RWPE1 (cell line): ENCODE data around the gene CDK5R2.

ENCODE experiments used
- CTCF ChIA-PET: fragments of 350-600 bp; sonication (Branson Sonifier 250); formaldehyde crosslinking; extraction: SDS; loops from one replicate; lab custom pipeline; 2021; lab: Yijun Ruan, JAX
- POLR2A ChIA-PET: fragments of 400-600 bp; formaldehyde crosslinking; extraction: SDS; loops from one replicate; lab custom pipeline; 2020; ENCODE audit warnings: antibody characterized with exemption; ENCODE audit not compliant: low non-redundant PET; lab: Yijun Ruan, JAX
- DNase-seq: peaks from one replicate; pipeline ENCODE4 v3.0.0; 2012; ENCODE audit warnings: low spot score
- H3K27ac ChIP-seq: fragments of 450-650 bp; 2 replicates; pipeline ENCODE4 v1.5.1; 2017
- CTCF ChIP-seq: fragments of 450-650 bp; conservative IDR thresholded peaks from 2 replicates; pipeline ENCODE4 v1.5.1; 2017; ENCODE audit warnings: low read depth, mild to moderate bottlenecking

Gene CDK5R2

DNA sequence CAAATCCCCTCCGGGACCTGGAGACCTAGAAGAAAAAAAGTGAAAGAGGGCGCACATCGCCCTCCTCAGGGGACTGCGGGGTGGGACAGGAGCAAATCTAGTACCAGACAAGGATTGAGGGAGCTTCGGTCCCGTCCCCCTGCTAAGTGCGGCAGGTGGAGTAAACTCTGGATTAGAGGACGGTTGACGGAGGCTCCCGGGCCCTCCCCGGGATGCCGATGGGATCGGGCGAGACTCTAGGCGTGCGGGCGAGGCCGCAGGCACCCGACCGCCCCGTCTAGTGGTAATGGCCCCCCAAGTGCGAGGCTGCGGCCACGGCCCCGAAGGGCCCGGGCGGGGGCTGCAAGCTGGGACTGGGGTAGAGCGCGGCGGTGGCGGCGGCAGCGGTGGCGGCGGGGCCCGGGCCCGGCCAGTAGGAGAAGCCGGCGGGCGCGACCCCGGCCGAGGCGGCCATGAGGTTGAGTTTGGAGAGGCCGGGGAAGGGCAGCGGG, 22.0 kb downstream of the CDK5R2 start:
- POLR2A ChIA-PET = no interaction called here
- TF ChIP-seq CTCF = no peak
- CTCF ChIA-PET = interaction anchor here (0.6 to 3.2 kb wide), 9 partner anchors 13 to 887 kb away, joined by 3 to 21 read pairs (median 4); partner anchors contain the start of gene CDK5R2
- DNase-seq = no peak
- H3K27ac ChIP-seq = no peak overlapping the region

DNA sequence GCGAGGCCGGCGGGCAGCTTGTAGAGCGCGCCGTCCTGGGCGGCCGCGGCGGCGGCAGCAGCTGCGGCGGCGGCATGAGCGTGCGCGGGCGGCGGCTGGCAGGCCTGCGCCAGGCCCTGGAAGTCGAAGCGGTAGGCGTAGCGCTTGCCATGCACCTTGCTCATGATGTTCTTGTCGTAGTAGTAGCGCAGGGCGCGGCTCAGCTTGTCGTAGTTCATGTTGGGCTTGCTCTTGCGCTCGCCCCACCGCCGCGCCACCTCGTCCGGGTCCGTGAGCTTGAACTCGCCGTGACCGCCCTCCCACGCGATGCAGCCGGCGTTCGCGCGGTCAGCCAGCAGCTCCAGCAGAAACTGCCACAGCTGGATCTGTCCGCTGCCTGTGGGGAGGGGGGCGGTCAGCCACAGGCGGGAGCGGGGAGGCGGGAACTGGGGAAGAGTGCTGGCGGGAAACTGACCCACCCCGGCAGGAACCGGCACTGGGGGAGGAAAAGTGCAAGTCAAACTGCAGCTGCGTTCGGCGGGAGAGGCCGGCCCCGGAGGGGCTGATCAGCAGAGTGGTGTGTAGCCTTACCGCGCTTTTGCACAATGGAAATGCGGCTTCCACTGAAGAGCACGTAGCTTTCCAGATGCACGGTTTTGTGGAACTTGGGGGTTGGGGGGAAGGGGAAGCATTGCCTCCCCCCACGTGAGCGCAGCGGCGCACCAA, 22.6 kb downstream of the CDK5R2 start:
- ChIA-PET POLR2A (no interaction called here), CTCF (interaction anchor here (0.6 to 3.2 kb wide), 9 partner anchors 13 to 887 kb away, joined by 3 to 21 read pairs (median 4); partner anchors contain the start of gene CDK5R2)
- H3K27ac ChIP-seq = no peak overlapping the region
- DNase-seq = no peak
- no peak for TF ChIP-seq CTCF

DNA sequence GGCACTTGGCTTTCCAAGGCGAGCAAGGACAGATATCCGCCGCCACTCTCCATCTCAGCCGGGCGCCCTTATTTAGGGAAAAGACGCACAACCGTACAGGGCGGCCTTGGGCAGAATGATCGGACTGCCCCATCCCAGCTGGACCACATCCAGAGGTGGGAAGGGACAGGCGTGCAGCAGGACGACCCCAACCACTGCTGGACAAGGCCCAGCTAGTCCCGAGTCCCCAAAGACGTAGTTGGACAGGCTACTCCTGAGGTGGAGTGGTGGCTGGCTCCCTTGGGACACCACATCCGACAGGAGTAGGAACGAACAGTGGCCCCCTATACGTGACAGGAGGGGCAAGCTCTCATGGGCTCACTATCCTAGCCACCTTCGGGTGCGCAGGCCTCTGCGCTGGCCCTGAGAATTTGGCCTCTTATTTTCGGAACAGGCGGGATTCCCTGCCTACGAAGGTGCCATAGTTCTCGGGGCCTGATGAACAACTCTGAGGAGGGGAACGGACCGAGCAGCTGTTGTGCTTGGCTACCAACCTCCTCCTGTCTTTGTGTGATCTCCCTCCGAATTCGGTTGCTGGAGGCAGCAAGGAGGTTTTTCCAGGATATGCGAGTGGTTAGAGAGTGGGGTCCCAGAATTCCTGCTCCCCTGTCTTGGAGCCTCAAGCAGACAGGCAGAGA, 23.3 kb downstream of the CDK5R2 start:
- no peak overlapping the region for H3K27ac ChIP-seq
- TF ChIP-seq CTCF = no peak
- ChIA-PET POLR2A (no interaction called here), CTCF (interaction anchor here (0.5 to 3.2 kb wide), 6 partner anchors 12 to 309 kb away, joined by 3 to 21 read pairs (median 3); partner anchors contain the start of gene CDK5R2)
- no peak for DNase-seq

GRCh38 chr2:218983263-218983933, 23.9 kb downstream of the CDK5R2 start:
- POLR2A ChIA-PET = interaction anchor here (0.7 kb wide), 1 partner anchor 18 kb away, joined by 6 read pairs; no protein-coding TSS in a partner anchor
- no peak for DNase-seq
- TF ChIP-seq CTCF = no peak
- CTCF ChIA-PET = interaction anchor here (0.5 to 2.6 kb wide), 5 partner anchors 11 to 308 kb away, joined by 3 to 9 read pairs (median 3); no protein-coding TSS in a partner anchor
- no peak overlapping the region for H3K27ac ChIP-seq

DNA sequence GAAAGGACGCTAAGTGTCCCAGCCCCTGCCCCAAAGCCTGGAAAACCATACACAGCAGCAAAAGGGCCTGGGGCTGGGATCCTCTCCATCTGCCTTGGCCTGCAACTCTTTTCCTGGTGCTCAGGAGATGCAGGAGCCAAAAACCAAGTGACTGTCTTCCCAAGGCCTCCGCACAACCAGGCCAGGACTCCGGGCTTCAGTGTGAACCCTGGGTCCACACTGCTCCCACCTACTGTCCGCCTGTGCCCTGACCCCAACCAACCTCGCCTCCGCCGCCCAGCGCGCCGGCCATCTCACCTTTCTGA, 24.4 kb downstream of the CDK5R2 start:
- no peak for DNase-seq
- ChIA-PET CTCF (interaction anchor here (1.0 to 2.6 kb wide), 3 partner anchors 11 to 107 kb away, joined by 3 to 9 read pairs (median 3); no protein-coding TSS in a partner anchor), POLR2A (interaction anchor here (0.7 kb wide), 1 partner anchor 19 kb away, joined by 6 read pairs; no protein-coding TSS in a partner anchor)
- H3K27ac ChIP-seq = no peak overlapping the region
- TF ChIP-seq CTCF = no peak
